ENCODE measurements around the gene CORO7. TPM values are rescaled to one million over a fixed set of nuclear protein-coding genes. Genes with fewer than 3 reads are reported as not detected.
"Not testable (repeated sequence)": the region's sequence is repeated elsewhere in the genome, so short reads cannot be mapped to it uniquely, and the experiment has no call there.

Gene CORO7
- total RNA-seq, 1 donor from 2014 or later, result 14.6 TPM

- peaks cover 15 to 36% (median 34%) of the 10 kb centered on the region in 3 donors for H3K4me1 ChIP-seq (ENCODE audit: control insufficient read depth in 3 of 3, insufficient read depth in 3 of 3, low read length in 3 of 3)
- no peaks in the 10 kb centered on the region for H3K27me3 ChIP-seq (ENCODE audit: control insufficient read depth in 3 of 3, insufficient read depth in 3 of 3, low read length in 3 of 3)
- H3K9ac ChIP-seq (ENCODE audit: low read depth in 1 of 3, low read length in 3 of 3), result no peak overlapping the region
- H3K4me3 ChIP-seq (ENCODE audit: low read length in 3 of 3), result no peak overlapping the region
- no peaks in the 10 kb centered on the region for H3K9me3 ChIP-seq (ENCODE audit: control insufficient read depth in 3 of 3, low read length in 3 of 3)
- no peak overlapping the region for H3K27ac ChIP-seq (ENCODE audit: low read depth, low read length)
- H3K36me3 ChIP-seq (ENCODE audit: control insufficient read depth in 3 of 3, insufficient read depth in 3 of 3, low read length in 3 of 3), result peaks cover 0 to 2% (median 0%) of the 10 kb centered on the region in 3 donors
These were observed 69.4 kb downstream of the CORO7 start for GRCh38 chr16:4347010-4347409.

DNA sequence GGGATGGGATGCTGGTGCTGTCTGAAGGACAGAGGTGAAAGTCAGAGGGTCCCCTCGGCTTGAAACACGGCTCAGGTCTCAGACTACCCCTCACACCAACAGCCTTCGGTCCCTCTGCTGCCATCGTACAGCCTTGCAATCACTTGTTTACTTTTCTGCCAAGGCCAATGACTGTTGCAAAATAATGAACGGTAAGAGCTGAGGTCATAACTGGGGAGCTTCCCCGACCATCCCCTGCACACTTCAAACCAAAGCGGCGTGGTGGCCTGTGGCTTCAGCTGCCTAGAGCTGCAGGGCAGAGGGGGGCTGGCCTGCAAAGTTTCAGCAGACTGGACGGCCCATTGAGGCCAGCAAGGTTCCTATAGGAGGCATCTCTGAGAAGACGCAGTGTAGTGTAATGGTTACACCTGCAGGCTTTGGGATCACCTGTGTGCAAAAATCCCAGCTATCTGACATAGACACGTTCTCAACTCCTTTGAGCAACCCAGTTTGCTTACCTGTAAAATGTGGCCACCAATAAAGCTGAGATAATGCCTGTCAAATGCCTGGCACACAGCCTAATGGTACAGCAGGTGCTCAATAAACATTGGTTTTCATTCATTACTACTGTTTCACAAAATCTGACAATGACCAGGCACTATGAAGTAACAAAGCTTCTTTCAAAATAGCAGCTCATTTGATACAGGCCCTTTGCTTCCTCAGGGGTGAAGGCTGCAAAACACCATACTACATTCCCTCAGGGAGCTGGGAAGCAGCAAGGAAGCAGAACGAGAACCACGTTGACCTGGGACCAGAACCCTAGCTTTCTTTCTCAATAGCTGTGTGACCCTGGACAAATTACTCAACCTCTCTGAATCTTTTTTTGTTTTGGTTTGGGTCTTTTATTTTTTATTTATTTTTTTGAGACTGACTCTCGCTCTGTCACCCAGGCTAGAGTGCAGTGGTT lies 70.3 kb downstream of the CORO7 start:
- Histone ChIP-seq H3K4me3 (ENCODE audit: low read length in 3 of 3) (no peak overlapping the region), H3K4me1 (ENCODE audit: control insufficient read depth in 3 of 3, insufficient read depth in 3 of 3, low read length in 3 of 3) (peaks cover 15 to 39% (median 34%) of the 10 kb centered on the region in 3 donors)

DNA sequence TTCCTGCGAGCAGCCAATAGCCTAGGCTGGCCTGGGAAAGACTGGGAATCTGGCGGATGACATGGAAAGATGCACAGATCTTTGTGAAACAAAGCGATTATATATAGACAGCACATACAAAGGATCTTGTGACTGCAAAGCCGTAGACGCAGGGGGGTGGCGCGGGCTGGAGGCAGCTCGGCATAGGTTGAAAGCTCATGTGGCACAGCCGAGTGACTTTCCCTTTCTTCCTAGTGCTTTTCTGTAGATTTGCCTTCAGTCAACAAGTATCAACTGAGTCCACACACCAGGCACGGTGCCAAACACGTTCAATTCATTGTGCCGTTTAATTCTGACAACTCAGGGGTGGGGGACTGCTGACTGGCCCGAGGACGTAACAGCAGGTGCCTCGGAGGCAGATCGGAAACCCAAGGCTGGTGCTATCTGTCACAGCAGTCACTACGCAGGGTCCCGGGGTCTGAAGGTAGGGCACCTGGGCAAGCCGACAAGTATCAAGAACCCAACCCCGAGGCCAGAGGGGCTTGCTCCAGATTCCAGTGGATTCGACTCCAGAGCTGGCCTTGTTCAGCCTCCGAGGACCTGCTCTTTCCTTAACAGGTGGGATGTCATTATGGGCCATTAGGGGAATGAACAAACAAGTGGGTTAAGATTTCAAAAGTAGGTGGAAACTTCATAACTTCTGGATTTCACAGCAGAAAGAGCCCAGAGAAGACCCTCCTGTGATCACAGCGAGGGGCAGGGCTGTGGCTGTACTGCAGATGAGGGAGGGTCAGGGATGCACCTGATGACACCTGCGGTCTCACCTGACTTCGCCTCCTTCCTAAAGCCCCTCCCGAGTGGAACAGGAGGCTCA lies 71.2 kb downstream of the CORO7 start:
- peaks cover 9 to 36% (median 30%) of the 10 kb centered on the region in 3 donors for H3K4me1 ChIP-seq (ENCODE audit: control insufficient read depth in 3 of 3, insufficient read depth in 3 of 3, low read length in 3 of 3)

More for the DNA sequence above, 70.3 kb downstream of the CORO7 start:
- H3K36me3 ChIP-seq (ENCODE audit: control insufficient read depth in 3 of 3, insufficient read depth in 3 of 3, low read length in 3 of 3), result peaks cover under 1 to 5% (median 3%) of the 10 kb centered on the region in 3 donors
- H3K9ac ChIP-seq (ENCODE audit: low read depth in 1 of 3, low read length in 3 of 3), result peak overlapping the region in 1 of 3 donors; percentile 25
- H3K27ac ChIP-seq (ENCODE audit: low read depth, low read length), result no peak overlapping the region
- no peaks in the 10 kb centered on the region for H3K27me3 ChIP-seq (ENCODE audit: control insufficient read depth in 3 of 3, insufficient read depth in 3 of 3, low read length in 3 of 3)
- H3K9me3 ChIP-seq (ENCODE audit: control insufficient read depth in 3 of 3, low read length in 3 of 3), result no peaks in the 10 kb centered on the region

GRCh38 chr16:4344300-4344982 lies 72.0 kb downstream of the CORO7 start:
- H3K4me1 ChIP-seq (ENCODE audit: control insufficient read depth in 3 of 3, insufficient read depth in 3 of 3, low read length in 3 of 3), result peaks cover 9 to 32% (median 28%) of the 10 kb centered on the region in 3 donors
- not testable (repeated sequence) for H3K27me3 ChIP-seq (ENCODE audit: control insufficient read depth in 3 of 3, insufficient read depth in 3 of 3, low read length in 3 of 3); H3K4me3 ChIP-seq (ENCODE audit: low read length in 3 of 3); H3K27ac ChIP-seq (ENCODE audit: low read depth, low read length); H3K9me3 ChIP-seq (ENCODE audit: control insufficient read depth in 3 of 3, low read length in 3 of 3)
- peak overlapping the region in 1 of 3 donors; percentile 8 for H3K9ac ChIP-seq (ENCODE audit: low read depth in 1 of 3, low read length in 3 of 3)
- peaks cover 8 to 12% (median 9%) of the 10 kb centered on the region in 3 donors for H3K36me3 ChIP-seq (ENCODE audit: control insufficient read depth in 3 of 3, insufficient read depth in 3 of 3, low read length in 3 of 3)

More for the DNA sequence above, 71.2 kb downstream of the CORO7 start:
- Histone ChIP-seq H3K4me3 (ENCODE audit: low read length in 3 of 3) (no peak overlapping the region), H3K36me3 (ENCODE audit: control insufficient read depth in 3 of 3, insufficient read depth in 3 of 3, low read length in 3 of 3) (peaks cover 6 to 9% (median 9%) of the 10 kb centered on the region in 3 donors), H3K9ac (ENCODE audit: low read depth in 1 of 3, low read length in 3 of 3) (peak overlapping the region in 1 of 3 donors; percentile 8), H3K27ac (ENCODE audit: low read depth, low read length) (no peak overlapping the region), H3K27me3 (ENCODE audit: control insufficient read depth in 3 of 3, insufficient read depth in 3 of 3, low read length in 3 of 3) (no peaks in the 10 kb centered on the region), H3K9me3 (ENCODE audit: control insufficient read depth in 3 of 3, low read length in 3 of 3) (no peaks in the 10 kb centered on the region)

- peak overlapping the region in 1 of 3 donors; percentile 45 for H3K9ac ChIP-seq (ENCODE audit: low read depth in 1 of 3, low read length in 3 of 3)
- H3K4me3 ChIP-seq (ENCODE audit: low read length in 3 of 3), result no peak overlapping the region
- peaks cover 9 to 13% (median 13%) of the 10 kb centered on the region in 3 donors for H3K36me3 ChIP-seq (ENCODE audit: control insufficient read depth in 3 of 3, insufficient read depth in 3 of 3, low read length in 3 of 3)
- no peaks in the 10 kb centered on the region for H3K27me3 ChIP-seq (ENCODE audit: control insufficient read depth in 3 of 3, insufficient read depth in 3 of 3, low read length in 3 of 3)
- H3K27ac ChIP-seq (ENCODE audit: low read depth, low read length), result no peak overlapping the region
- no peaks in the 10 kb centered on the region for H3K9me3 ChIP-seq (ENCODE audit: control insufficient read depth in 3 of 3, low read length in 3 of 3)
- peaks cover 5 to 29% (median 25%) of the 10 kb centered on the region in 3 donors for H3K4me1 ChIP-seq (ENCODE audit: control insufficient read depth in 3 of 3, insufficient read depth in 3 of 3, low read length in 3 of 3)
These were observed 73.3 kb downstream of the CORO7 start for GRCh38 chr16:4342866-4343744.

GRCh38 chr16:4341250-4341649 lies 75.1 kb downstream of the CORO7 start:
- Histone ChIP-seq H3K36me3 (ENCODE audit: control insufficient read depth in 3 of 3, insufficient read depth in 3 of 3, low read length in 3 of 3) (peaks cover 10 to 13% (median 13%) of the 10 kb centered on the region in 3 donors), H3K9ac (ENCODE audit: low read depth in 1 of 3, low read length in 3 of 3) (no peak overlapping the region), H3K4me3 (ENCODE audit: low read length in 3 of 3) (no peak overlapping the region), H3K9me3 (ENCODE audit: control insufficient read depth in 3 of 3, low read length in 3 of 3) (no peaks in the 10 kb centered on the region), H3K4me1 (ENCODE audit: control insufficient read depth in 3 of 3, insufficient read depth in 3 of 3, low read length in 3 of 3) (peaks cover 0 to 18% (median 16%) of the 10 kb centered on the region in 3 donors), H3K27ac (ENCODE audit: low read depth, low read length) (no peak overlapping the region), H3K27me3 (ENCODE audit: control insufficient read depth in 3 of 3, insufficient read depth in 3 of 3, low read length in 3 of 3) (no peaks in the 10 kb centered on the region)

DNA sequence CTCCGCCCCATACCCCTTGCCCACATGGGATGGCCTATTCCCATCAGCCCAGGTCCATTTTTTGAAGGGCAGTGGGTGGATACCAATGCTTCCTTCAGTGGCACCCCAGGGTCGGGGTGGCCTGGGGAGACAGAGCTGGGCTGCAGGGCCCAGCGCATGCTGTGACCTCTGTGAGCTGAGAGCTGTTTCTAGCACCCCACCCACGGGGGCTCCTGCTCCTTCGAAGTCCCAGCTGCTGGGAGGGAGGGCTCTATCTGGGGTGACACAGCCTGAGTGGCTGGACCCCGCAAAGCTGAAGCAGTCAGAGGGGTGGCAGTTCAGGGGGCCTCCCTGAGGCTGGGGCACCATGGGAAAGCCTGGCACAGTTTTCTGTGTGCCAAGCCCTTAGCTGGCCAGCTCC lies 76.0 kb downstream of the CORO7 start:
- Histone ChIP-seq H3K27ac (ENCODE audit: low read depth, low read length) (no peak overlapping the region), H3K4me3 (ENCODE audit: low read length in 3 of 3) (no peak overlapping the region), H3K9me3 (ENCODE audit: control insufficient read depth in 3 of 3, low read length in 3 of 3) (no peaks in the 10 kb centered on the region), H3K27me3 (ENCODE audit: control insufficient read depth in 3 of 3, insufficient read depth in 3 of 3, low read length in 3 of 3) (no peaks in the 10 kb centered on the region), H3K36me3 (ENCODE audit: control insufficient read depth in 3 of 3, insufficient read depth in 3 of 3, low read length in 3 of 3) (peaks cover 12 to 15% (median 13%) of the 10 kb centered on the region in 3 donors), H3K9ac (ENCODE audit: low read depth in 1 of 3, low read length in 3 of 3) (no peak overlapping the region), H3K4me1 (ENCODE audit: control insufficient read depth in 3 of 3, insufficient read depth in 3 of 3, low read length in 3 of 3) (peaks cover 0 to 18% (median 10%) of the 10 kb centered on the region in 3 donors)

DNA sequence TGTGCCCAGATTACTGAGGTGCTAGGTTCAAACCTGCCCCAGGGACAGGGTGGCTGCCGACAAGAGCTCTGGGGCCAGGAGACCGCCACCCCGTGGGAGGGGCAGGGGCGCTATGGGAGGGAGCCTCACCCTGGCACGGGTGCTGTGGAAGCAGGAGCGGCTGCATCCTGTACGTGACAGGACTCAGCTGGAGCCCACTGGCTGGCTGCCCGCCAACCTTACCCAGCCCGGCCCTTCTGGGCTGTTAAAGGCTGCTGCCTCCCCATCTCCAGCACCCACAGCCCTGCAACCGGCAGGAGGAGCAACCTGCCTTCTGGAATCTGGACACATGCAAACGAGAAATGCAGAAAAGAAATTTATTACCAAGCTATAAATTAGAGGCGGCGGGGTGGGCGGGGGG lies 76.5 kb downstream of the CORO7 start:
- Histone ChIP-seq H3K27me3 (ENCODE audit: control insufficient read depth in 3 of 3, insufficient read depth in 3 of 3, low read length in 3 of 3) (no peaks in the 10 kb centered on the region), H3K4me3 (ENCODE audit: low read length in 3 of 3) (no peak overlapping the region), H3K9me3 (ENCODE audit: control insufficient read depth in 3 of 3, low read length in 3 of 3) (no peaks in the 10 kb centered on the region), H3K4me1 (ENCODE audit: control insufficient read depth in 3 of 3, insufficient read depth in 3 of 3, low read length in 3 of 3) (peaks cover 0 to 15% (median 10%) of the 10 kb centered on the region in 3 donors), H3K27ac (ENCODE audit: low read depth, low read length) (no peak overlapping the region), H3K36me3 (ENCODE audit: control insufficient read depth in 3 of 3, insufficient read depth in 3 of 3, low read length in 3 of 3) (peaks cover 13 to 17% (median 16%) of the 10 kb centered on the region in 3 donors), H3K9ac (ENCODE audit: low read depth in 1 of 3, low read length in 3 of 3) (peak overlapping the region in 1 of 3 donors; percentile 16)
